ENCODE results near the gene NPIPB8.
"Not testable (repeated sequence)": the region's sequence is repeated elsewhere in the genome, so short reads cannot be mapped to it uniquely, and the experiment has no call there.

GRCh38 chr16:28608867-28609596 lies 28.8 kb upstream of the NPIPB8 start:
- not testable (repeated sequence) for TF ChIP-seq CTCF, POLR2A (IDR thresholded peaks at IDR 0.05)

Data from uterus (tissue), 2 donors.